Keratinocyte (primary cell): Measurements from ENCODE around the gene NOL9. TPM values are rescaled to one million over a fixed set of nuclear protein-coding genes. Genes with fewer than 3 reads are reported as not detected.

ENCODE experiments used
- DNase-seq: peaks from one replicate; pipeline ENCODE4 v3.0.0-alpha.2; 2011; ENCODE audit warnings: low read depth, missing footprints, low spot score
- FAIRE-seq: peaks from 2 replicates; lab custom pipeline; 2011; peaks lifted over from hg19 to GRCh38; lab: Jason Lieb, UNC
- H2AFZ ChIP-seq: 2 replicates; pipeline ENCODE4 v1.6.0; 2012; ENCODE audit warnings: low read length, control low read depth, inconsistent platforms; ENCODE audit not compliant: control insufficient read depth
- H3K27ac ChIP-seq: 2 replicates; pipeline ENCODE4 v1.5.1; 2011; ENCODE audit warnings: low read length; ENCODE audit not compliant: control insufficient read depth, insufficient read depth
- H3K27me3 ChIP-seq: 3 replicates; pipeline ENCODE4 v1.6.0; 2011; ENCODE audit warnings: low read length; ENCODE audit not compliant: control insufficient read depth, insufficient read depth; ENCODE audit errors: extremely low read depth
- H3K36me3 ChIP-seq, 2 experiments: 2 replicates in 1 of 2; 3 replicates in 1 of 2; pipeline ENCODE4 v1.5.1; 2011; ENCODE audit warnings: low read length in 2 of 2, mild to moderate bottlenecking in 1 of 2; ENCODE audit not compliant: control insufficient read depth in 2 of 2, insufficient read depth in 2 of 2; ENCODE audit errors: extremely low read depth in 1 of 2
- H3K4me1 ChIP-seq: 3 replicates; pipeline ENCODE4 v1.5.1; 2011; ENCODE audit warnings: low read length; ENCODE audit not compliant: control insufficient read depth, insufficient read depth; ENCODE audit errors: extremely low read depth
- H3K4me2 ChIP-seq: 3 replicates; pipeline ENCODE4 v1.6.0; 2011; ENCODE audit warnings: low read depth, low read length; ENCODE audit not compliant: control insufficient read depth, insufficient read depth; ENCODE audit errors: extremely low read depth
- H3K4me3 ChIP-seq, 3 experiments: fragments of 200-600 bp in 1 of 3; sonication (generic) in 1 of 3; 2 replicates in 2 of 3; 3 replicates in 1 of 3; pipeline ENCODE4 v1.5.1; 2011 to 2016; ENCODE audit warnings: low read length in 3 of 3, mild to moderate bottlenecking in 3 of 3, control low read depth in 2 of 3, inconsistent platforms in 1 of 3, low read depth in 1 of 3, mixed read lengths in 1 of 3, mixed run types in 1 of 3, moderate library complexity in 1 of 3; ENCODE audit not compliant: control insufficient read depth in 2 of 3, insufficient read depth in 2 of 3; ENCODE audit errors: extremely low read depth in 1 of 3
- H3K79me2 ChIP-seq: 2 replicates; pipeline ENCODE4 v1.6.0; 2012; ENCODE audit warnings: low read length; ENCODE audit not compliant: control insufficient read depth, insufficient read depth
- H3K9ac ChIP-seq: 3 replicates; pipeline ENCODE4 v1.6.0; 2011; ENCODE audit warnings: low read length; ENCODE audit not compliant: control insufficient read depth, insufficient read depth; ENCODE audit errors: extremely low read depth
- H3K9me1 ChIP-seq: 3 replicates; pipeline ENCODE4 v1.6.0; 2011; ENCODE audit warnings: low read length; ENCODE audit not compliant: control insufficient read depth, insufficient read depth; ENCODE audit errors: extremely low read depth
- H3K9me3 ChIP-seq: 2 replicates; pipeline ENCODE4 v1.5.1; 2012; ENCODE audit warnings: low read depth, low read length; ENCODE audit not compliant: control insufficient read depth
- H4K20me1 ChIP-seq: 3 replicates; pipeline ENCODE4 v1.6.0; 2011; ENCODE audit warnings: low read length; ENCODE audit not compliant: control insufficient read depth, insufficient read depth; ENCODE audit errors: extremely low read depth
- CTCF ChIP-seq, 3 experiments: IDR thresholded peaks in 1 of 3; conservative IDR thresholded peaks in 1 of 3; optimal IDR thresholded peaks in 1 of 3; 2 replicates in 2 of 3; 3 replicates in 1 of 3; pipeline versions ENCODE3 to v1.5.1; 2011; ENCODE audit warnings: low read length in 3 of 3, mild to moderate bottlenecking in 3 of 3, moderate library complexity in 2 of 3, control low read depth in 1 of 3, inconsistent platforms in 1 of 3; ENCODE audit not compliant: insufficient read depth in 2 of 3; ENCODE audit errors: extremely low read depth in 1 of 3
- EZH2 ChIP-seq: IDR thresholded peaks from one replicate; pipeline ENCODE4 v1.6.1; 2012; ENCODE audit warnings: inconsistent platforms, mild to moderate bottlenecking, low read length, moderate library complexity
- dilution Hi-C: fragments of 300-500 bp; cut with MboI; formaldehyde crosslinking; loops from one replicate; pipeline ENCODE4 v1.7.0; 2020; ENCODE audit warnings: low sequenced_read_pairs; ENCODE audit not compliant: extremely low pct_ligation_motif_present
- polyA plus RNA-seq, 5 experiments: library from polyadenylated mRNA; depleted of rRNA in 3 of 5; stranded (reverse) in 3 of 5; stranded (forward) in 1 of 5; unstranded in 1 of 5; fragments of >200 nt; gene quantifications; 1 replicate in 1 of 5; 2 replicates in 3 of 5; 3 replicates in 1 of 5; pipeline versions ENCODE4 v1.2.1 to v1.2.3, GENCODE V29; 2011 to 2012; ENCODE audit warnings: missing spikeins in 2 of 5, low read depth in 1 of 5, low replicate concordance in 1 of 5

Gene NOL9
- polyA plus RNA-seq, 1 donor (not counting 4 experiments of a cell fraction or from before 2014, with no cell fraction given) = 24.6 TPM

- no peak overlapping the region for H3K9ac ChIP-seq
- H3K4me2 ChIP-seq = no peak overlapping the region
- no peak overlapping the region for H2AFZ ChIP-seq
- no peaks in the 10 kb centered on the region for H3K27me3 ChIP-seq
- peaks cover 0 to 3% of the 10 kb centered on the region in 2 experiments for H3K36me3 ChIP-seq
- H3K9me3 ChIP-seq = no peaks in the 10 kb centered on the region
- H3K27ac ChIP-seq = no peak overlapping the region
- H3K4me1 ChIP-seq = peaks cover 31% of the 10 kb centered on the region
- TF ChIP-seq EZH2 = no peak
- TF ChIP-seq CTCF (optimal IDR thresholded peaks at IDR 0.05 in 1 of 3, IDR thresholded peaks at IDR 0.05 in 1 of 3, conservative IDR thresholded peaks at IDR 0.05 in 1 of 3; ENCODE audit: extremely low read depth in 1 of 3, insufficient read depth in 2 of 3, low read length in 3 of 3) = no peak
- H3K9me1 ChIP-seq = no peaks in the 10 kb centered on the region
- dilution Hi-C loops = no loop called here
- no peak overlapping the region for H3K4me3 ChIP-seq
- no peak for DNase-seq
- peaks cover 3% of the 10 kb centered on the region for H4K20me1 ChIP-seq
- H3K79me2 ChIP-seq = no peaks in the 10 kb centered on the region
- FAIRE-seq = no peak
Observed at GRCh38 chr1:6517435-6517851, 36.9 kb downstream of the NOL9 start.

- Histone ChIP-seq H3K4me1 (peaks cover 18% of the 10 kb centered on the region), H3K9me1 (no peaks in the 10 kb centered on the region), H4K20me1 (no peaks in the 10 kb centered on the region), H2AFZ (no peak overlapping the region), H3K4me3 (no peak overlapping the region), H3K36me3 (peaks cover 0 to 1% of the 10 kb centered on the region in 2 experiments), H3K9ac (no peak overlapping the region), H3K79me2 (no peaks in the 10 kb centered on the region), H3K4me2 (no peak overlapping the region), H3K27me3 (no peaks in the 10 kb centered on the region), H3K9me3 (no peaks in the 10 kb centered on the region), H3K27ac (no peak overlapping the region)
- dilution Hi-C loops = no loop called here
- TF ChIP-seq CTCF (optimal IDR thresholded peaks at IDR 0.05 in 1 of 3, IDR thresholded peaks at IDR 0.05 in 1 of 3, conservative IDR thresholded peaks at IDR 0.05 in 1 of 3; ENCODE audit: extremely low read depth in 1 of 3, insufficient read depth in 2 of 3, low read length in 3 of 3) (no peak), EZH2 (no peak)
- DNase-seq (no peak), FAIRE-seq (no peak)
Observed at GRCh38 chr1:6515771-6516170, 38.5 kb downstream of the NOL9 start.
